Activated T-helper 9 cell treated with anti-CD3 and anti-CD28 coated beads, Interleukin-2, amount 50 U/mL, for 16 hours (primary cell): ENCODE measurements around the gene SEC22A.

ENCODE experiments used
- DNase-seq: peaks from one replicate; pipeline ENCODE4 v3.0.0-alpha.2; 2020; ENCODE audit warnings: low read depth

The SEC22A gene

DNA sequence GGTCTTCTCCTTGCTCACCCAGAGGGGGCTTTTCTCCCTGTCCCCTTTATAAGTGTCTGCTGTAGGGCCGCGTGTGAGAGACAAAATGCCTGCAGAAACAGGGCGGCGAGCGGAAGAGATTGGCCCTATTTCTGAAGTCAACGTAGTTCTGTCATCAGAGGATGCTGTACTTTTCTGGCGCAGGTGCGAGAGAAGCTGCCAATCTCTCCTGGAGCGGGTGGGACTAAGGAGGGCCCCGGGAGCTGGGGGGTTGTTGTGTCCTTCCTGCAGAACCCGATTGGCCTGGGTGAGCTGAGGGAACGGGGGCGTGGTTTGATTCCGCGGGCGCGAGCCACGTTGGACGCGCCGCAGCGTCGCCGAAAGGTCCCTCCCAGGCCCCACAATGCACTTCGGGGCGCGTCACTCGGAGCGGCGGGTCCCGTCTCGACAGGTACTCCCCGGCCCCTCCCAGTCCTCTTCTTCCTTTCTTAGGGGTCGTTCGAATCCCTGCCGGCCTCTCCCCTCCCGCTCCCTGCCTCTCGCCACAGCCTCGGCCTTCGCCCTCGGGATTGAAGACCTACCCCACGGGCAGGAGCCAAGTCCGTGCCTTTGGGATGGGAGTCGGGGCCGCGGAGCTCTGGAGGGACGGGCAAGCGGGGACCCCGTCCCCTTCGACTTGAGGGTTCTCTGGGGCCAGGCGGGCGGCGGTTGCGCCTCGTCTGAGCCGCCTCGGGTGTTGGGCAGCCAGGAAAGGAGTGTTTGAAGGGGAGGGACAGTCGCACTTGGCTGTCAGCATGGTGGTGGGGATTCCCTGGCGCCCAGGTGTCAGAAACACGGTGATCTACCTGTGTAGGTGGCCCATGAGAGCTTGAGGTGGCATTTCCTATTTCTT, at the start of gene SEC22A:
TSS of gene SEC22A (plus strand) at position 387 of the 871 bp plus-strand sequence. CDS start 7,275 bp downstream, outside the sequence.
- peak; percentile 87 for DNase-seq

DNA sequence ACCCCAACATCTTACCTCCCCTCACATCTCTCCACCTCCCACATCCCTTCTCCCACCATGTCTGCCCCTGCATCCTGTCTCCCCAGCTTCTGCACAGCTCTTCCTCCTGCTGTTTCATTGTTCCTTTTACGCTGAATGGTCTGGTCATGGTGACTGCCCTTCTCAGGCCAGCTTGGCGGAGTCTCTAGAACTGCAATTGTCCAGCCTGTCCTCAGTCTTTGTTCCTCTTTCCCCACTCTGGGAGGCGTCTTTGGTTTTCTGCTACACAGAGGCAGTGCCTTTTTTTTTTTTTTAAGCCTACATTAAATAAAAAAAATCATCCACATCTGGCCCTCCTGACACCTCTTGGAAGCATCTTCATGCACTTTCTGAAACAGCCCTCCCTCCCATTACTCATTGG, 49.1 kb upstream of the SEC22A start:
- DNase-seq, result no peak

GRCh38 chr3:123153125-123154019, 48.4 kb upstream of the SEC22A start:
- no peak for DNase-seq

DNA sequence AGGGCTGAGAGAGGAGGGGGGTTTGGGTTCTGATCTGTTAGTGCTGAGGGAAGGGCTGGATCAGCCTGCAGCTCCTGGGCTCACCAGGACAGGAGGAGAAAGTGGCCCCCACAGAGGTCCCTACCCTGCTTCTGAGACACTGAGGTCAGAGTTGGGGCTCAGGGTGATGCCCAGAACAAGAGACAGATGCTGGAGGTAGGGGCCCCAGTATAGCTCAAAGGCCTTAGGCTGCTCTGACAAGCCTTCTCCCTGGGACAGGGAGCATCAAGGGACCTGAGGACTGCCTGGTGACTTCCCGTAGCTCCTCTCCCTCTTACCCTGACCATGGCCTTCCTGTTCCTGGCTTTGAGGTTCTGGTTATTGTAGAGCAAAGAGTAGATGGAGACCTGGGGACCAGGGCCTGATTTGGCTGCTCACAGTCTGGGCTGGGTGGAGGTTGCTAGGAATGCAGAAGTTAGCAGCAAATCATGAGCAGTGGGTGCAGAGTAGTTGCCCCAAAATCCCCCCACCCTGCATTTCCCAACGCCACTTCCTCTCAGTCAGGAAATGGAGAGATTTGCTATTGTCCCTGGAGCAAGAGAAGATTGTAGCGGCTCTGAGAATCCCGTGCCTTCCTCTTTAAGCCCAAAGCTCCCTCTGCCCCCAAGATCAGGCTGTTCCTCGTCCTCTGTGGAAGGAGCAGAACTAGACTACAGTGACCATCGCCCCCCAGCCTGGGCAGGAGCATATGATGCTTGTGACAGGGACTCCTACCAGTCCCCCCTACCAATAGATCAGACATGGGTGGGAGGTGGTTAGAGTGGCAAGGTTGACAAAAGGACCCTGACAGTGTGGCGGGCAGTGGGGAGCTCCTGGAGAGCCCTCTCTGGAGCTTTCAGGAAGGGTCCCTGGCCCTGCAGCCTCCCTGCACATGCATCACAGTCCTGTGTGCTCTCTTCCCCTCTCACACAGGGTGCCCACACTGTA, 47.4 kb upstream of the SEC22A start:
- no peak for DNase-seq

DNA sequence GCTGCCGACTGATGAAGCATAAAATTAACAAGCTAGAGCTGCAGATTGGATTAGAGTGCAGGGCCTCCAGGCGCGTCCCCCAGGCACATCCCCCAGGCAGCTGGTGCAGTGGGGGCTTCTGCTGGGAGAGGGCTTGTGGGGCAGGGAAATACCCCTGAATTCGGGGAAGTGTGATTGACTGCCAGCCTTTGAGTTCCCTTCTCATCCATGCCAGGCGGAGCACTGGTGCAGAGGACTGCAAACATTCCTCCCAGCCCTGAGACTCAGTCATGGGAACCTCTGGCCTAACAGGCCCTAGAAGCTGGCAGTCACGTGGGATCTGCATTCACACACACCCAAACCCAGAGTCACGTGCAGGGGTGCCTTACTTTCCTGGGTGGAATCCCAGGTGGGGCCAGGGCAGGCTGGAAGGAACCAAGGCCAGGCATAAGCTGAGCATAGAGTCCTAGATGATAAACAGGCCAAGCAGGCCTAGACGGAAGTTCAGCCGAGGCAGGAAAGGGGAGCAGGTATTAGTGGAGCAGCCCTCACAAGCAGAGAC, 46.2 kb upstream of the SEC22A start:
- DNase-seq, result no peak

GRCh38 chr3:123156276-123156995, 45.3 kb upstream of the SEC22A start:
- no peak for DNase-seq

DNA sequence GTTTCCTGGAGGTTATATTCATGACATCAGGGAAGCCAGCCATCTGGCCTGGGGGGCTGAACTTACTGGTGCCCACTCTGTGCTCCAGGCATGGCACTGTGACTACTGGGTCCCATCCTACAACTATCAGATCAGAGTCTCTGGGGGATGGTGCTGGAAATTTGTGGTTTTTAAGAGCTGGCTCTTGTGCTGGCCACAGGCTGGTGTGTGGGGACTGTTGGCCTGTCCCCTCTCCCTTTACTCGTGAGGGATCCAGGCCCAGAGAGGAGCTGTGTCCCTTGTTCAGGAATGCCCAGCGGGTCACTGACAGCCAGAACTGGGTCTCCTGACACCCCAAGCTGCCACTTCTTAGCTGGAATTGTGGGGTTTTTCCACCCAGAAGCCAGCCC, 44.5 kb upstream of the SEC22A start:
- DNase-seq, result no peak

DNA sequence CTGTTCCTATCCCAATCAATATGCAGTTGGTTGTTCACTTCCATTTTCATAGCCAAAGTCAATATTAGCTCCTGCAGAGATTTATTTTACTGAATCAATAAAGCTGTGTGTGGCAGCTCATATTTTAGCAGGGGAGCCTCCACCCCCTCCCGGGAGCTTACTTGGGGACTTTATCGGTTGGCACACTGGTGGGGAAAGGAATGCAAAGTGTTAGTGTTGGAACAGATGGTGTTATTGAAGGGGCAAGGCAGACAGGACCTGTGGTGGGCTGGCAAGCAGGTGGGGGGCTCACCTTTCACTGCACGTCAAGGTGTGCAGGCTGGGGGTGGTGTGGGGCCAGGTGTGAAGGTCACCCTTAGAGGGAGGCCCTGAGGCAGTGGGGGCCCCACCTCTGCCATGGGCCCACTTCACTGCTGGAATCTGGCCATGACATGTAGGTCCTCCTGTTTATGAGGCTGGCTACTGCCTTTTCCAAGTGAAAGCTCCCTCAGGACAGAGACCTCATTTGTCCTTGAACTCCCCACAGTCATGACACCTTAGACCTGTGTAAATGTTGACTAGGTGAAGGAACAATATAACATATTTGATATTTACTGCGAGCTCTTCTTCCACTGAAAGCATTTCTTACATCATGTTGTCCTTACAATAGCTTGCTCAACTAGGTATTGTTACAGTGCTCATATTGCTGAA, 44.0 kb upstream of the SEC22A start:
- no peak for DNase-seq

GRCh38 chr3:123158330-123158729, 43.4 kb upstream of the SEC22A start:
- DNase-seq, result no peak

DNA sequence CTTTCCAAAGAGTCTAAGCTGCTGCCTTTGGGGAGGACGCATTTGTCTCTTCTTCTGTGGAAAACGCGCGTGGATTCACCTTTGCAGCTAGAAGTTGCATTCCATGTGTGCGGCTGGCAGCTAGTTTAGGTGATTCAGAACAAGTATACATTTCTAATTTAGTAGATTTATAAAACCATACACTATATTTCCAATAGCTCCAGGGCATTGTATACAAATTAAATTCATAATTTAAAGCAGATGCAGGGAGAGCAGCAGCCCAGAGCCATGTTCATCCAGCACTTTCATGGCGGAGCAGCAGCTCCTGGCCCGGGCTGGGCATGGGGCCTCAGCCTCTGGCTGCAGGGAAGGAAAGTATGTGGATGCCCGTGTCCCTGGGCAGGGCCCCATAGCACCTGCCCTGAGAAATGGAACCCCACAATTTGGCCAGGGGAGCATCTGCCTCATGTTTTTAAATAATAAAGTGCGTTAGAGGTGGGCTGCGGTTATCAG, 42.8 kb upstream of the SEC22A start:
- no peak for DNase-seq

DNA sequence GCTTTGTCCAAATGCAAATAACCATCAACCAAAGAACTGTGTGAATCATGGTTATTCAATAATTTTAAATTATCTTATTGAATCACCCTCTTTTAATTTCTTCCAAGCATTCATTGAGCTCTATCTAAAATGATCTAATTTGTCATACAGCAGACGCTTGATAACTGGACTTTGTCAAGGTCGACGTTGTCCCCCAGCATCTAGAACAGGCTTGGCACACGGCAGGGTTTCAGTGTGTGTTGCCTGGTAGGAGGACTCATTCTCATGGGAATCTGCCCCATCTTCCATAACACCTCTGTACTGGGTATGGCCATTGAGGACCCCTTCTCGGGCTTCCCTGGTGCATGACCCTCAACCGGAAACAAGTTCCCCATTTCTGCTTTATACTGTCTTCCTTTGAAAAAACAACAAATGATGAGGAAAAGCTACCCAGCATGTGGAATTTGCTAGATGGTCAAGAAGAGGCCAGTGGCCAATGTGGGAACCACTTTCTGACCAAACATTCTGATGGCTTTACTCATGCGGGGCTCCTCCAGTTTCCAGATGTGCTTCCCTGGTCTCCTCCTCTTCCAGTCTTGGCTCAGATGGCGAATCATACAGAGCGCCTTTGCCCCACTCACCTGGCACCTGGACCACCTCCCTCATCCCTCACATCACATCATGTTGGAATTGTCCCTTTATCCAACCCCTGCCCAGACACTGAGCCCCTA, 41.7 kb upstream of the SEC22A start:
- DNase-seq, result no peak

DNA sequence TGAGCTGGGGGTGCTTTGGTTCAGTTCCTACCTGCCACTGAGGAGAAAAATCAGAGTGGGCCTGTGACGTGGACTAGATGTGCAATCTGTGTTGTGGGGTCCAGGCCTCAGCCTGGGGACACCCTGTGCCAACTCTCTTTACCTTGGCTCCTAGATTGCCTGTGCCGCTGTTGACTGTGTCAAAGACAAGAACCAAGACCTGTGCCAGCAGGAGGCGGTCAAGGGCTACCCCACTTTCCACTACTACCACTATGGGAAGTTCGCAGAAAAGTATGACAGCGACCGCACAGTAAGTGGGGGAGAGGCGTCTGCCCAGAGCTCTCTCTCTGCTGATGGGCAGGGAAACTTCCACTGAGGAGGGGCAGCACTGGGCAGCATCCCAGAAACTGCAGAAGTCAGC, 40.6 kb upstream of the SEC22A start:
- DNase-seq, result no peak

GRCh38 chr3:123163141-123163540, 38.6 kb upstream of the SEC22A start:
- no peak for DNase-seq

GRCh38 chr3:123165163-123165562, 36.6 kb upstream of the SEC22A start:
- no peak for DNase-seq

- DNase-seq, result no peak
Measured at GRCh38 chr3:123167686-123168085, 34.1 kb upstream of the SEC22A start.

GRCh38 chr3:123168122-123168521, 33.6 kb upstream of the SEC22A start:
- DNase-seq, result no peak

- no peak for DNase-seq
Measured at GRCh38 chr3:123168605-123169004, 33.1 kb upstream of the SEC22A start.

DNA sequence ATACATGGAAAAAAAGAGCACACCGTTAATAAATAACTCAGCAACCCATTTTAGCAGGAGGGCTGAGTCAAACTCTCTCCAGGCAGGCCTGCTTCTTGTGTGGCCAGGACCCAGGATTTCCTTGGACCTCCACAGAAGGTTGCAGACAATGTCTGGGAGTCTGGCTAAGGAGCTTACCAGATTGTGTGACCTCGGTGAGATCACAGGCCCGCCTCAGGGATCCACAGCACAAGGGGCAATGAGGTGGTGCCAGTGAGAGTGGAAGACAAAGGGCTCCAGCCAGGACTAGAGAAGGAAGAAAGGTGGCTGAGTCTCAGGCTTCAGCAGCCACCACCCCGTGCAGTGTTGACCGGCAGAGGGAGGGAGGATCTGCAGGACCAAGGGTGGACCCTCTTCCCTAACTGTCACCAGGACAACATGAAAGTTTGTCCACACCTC, 32.2 kb upstream of the SEC22A start:
- no peak for DNase-seq

DNA sequence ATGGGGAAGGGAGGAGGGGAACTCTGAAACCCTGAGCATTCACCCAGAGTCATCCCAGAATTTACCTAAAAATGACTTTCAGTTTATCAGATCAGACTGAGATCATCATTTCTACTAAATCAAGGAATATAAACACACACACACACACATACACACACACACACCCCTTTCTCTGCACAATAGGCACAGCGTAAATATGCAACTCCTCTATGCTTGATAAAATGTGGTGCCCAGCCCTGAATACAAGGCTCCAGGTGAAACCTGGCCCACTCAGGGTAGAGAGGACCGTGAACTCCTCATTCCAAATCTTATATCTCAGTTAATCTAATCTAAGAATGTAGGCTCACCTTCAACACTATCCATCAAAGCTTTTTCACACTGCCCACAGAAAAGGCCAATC, 31.8 kb upstream of the SEC22A start:
- DNase-seq, result no peak
